ENCODE measurements around the gene SMIM15. TPM values are rescaled to one million over a fixed set of nuclear protein-coding genes. Genes with fewer than 3 reads are reported as not detected.

Gene SMIM15
- total and polyA plus RNA-seq, 9 donors, result 17.6 to 59.3 (median 42.2) TPM

- no peak for TF ChIP-seq EP300 (IDR thresholded peaks at IDR 0.05)
- TF ChIP-seq CTCF (IDR thresholded peaks at IDR 0.05), result no peak
- no peak for TF ChIP-seq POLR2A (IDR thresholded peaks at IDR 0.05)
- WGBS, 3 donors, result 80 to 86% (median 83%) methylated on average over 5 of the region's 5 CpGs
- Histone ChIP-seq H3K9me3 (no peaks in the 10 kb centered on the region), H3K4me3 (no peak overlapping the region), H3K27me3 (no peaks in the 10 kb centered on the region), H3K36me3 (no peaks in the 10 kb centered on the region), H3K4me1 (ENCODE audit: insufficient read depth) (no peaks in the 10 kb centered on the region), H3K27ac (no peak overlapping the region)
- no peak for DNase-seq
- intact Hi-C loops (cut with DNase I), result no loop called here
Observed at GRCh38 chr5:61139094-61139873, 23.0 kb downstream of the SMIM15 start.

- Histone ChIP-seq H3K4me3 (no peak overlapping the region), H3K27ac (no peak overlapping the region), H3K4me1 (ENCODE audit: insufficient read depth) (no peaks in the 10 kb centered on the region), H3K9me3 (no peaks in the 10 kb centered on the region), H3K27me3 (no peaks in the 10 kb centered on the region), H3K36me3 (no peaks in the 10 kb centered on the region)
- intact Hi-C loops (cut with DNase I), result no loop called here
- WGBS, 3 donors, result 88 to 98% (median 94%) methylated on average over 1 of the region's 1 CpG
- DNase-seq, result no peak
- TF ChIP-seq EP300 (IDR thresholded peaks at IDR 0.05), result no peak
- TF ChIP-seq CTCF (IDR thresholded peaks at IDR 0.05), result no peak
- TF ChIP-seq POLR2A (IDR thresholded peaks at IDR 0.05), result no peak
Observed at GRCh38 chr5:61137835-61138234, 24.4 kb downstream of the SMIM15 start.

- Histone ChIP-seq H3K27me3 (no peaks in the 10 kb centered on the region), H3K36me3 (no peaks in the 10 kb centered on the region), H3K9me3 (no peaks in the 10 kb centered on the region), H3K4me3 (no peak overlapping the region), H3K4me1 (ENCODE audit: insufficient read depth) (no peaks in the 10 kb centered on the region), H3K27ac (no peak overlapping the region)
- TF ChIP-seq CTCF (IDR thresholded peaks at IDR 0.05), result no peak
- TF ChIP-seq EP300 (IDR thresholded peaks at IDR 0.05), result no peak
- TF ChIP-seq POLR2A (IDR thresholded peaks at IDR 0.05), result no peak
- no peak for DNase-seq
- intact Hi-C loops (cut with DNase I), result no loop called here
- 74 to 84% (median 83%) methylated on average over 1 of the region's 1 CpG for WGBS, 3 donors
Observed at GRCh38 chr5:61132559-61132958, 29.7 kb downstream of the SMIM15 start.

- Histone ChIP-seq H3K27ac (no peak overlapping the region), H3K36me3 (no peaks in the 10 kb centered on the region), H3K9me3 (no peaks in the 10 kb centered on the region), H3K4me1 (ENCODE audit: insufficient read depth) (no peaks in the 10 kb centered on the region), H3K27me3 (no peaks in the 10 kb centered on the region), H3K4me3 (no peak overlapping the region)
- TF ChIP-seq EP300 (IDR thresholded peaks at IDR 0.05) (no peak), CTCF (IDR thresholded peaks at IDR 0.05) (no peak), POLR2A (IDR thresholded peaks at IDR 0.05) (no peak)
- no peak for DNase-seq
- WGBS, 3 donors, result 85 to 95% (median 94%) methylated on average over 2 of the region's 2 CpGs
- intact Hi-C loops (cut with DNase I), result no loop called here
Observed at GRCh38 chr5:61130289-61130688, 32.0 kb downstream of the SMIM15 start.

Data from ovary (tissue), 9 donors.